ENCODE results near the gene C2. TPM values are rescaled to one million over a fixed set of nuclear protein-coding genes. Genes with fewer than 3 reads are reported as not detected.

Gene C2
- total and polyA plus RNA-seq, 12 donors = 4.6 to 107 (median 36.2) TPM

DNA sequence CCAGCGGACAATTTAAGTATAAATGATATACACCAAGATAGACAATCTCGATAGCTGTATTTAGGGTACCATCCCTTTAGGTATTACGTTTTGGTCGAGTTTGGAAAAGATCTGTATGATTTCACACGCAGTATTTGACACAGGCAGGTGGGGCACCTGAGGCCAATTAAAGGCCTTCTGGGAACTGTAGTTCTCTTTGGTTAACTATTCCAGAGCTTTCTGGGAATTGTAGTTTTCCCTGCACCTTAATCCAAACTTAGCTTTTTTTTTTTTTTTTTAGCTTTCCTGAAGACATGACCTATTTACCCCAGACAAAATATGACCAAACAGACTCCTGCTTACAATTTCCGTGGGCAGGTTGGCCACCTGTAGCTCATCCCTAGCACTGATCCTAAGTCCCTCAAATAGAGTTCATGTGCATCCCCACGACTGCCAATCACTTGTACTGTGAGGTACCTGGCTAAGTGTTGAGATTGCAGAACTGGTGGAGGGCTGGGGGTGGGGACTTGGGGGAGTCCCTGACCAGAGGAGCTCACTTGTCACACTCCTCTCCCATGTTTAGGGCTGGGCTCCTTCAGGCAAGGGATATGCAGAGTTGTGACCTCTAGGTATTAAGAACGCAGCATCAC, 29.0 kb upstream of the C2 start:
- DNase-seq = peak in 2 of 7 donors; percentile 42 to 65
- intact Hi-C loops (cut with DNase I) = no loop called here
- no peaks in the 10 kb centered on the region for H3K9me3 ChIP-seq (replicated peaks in 1 of 3)
- H3K4me1 ChIP-seq (replicated peaks in 1 of 2) = peaks cover 11 to 38% of the 10 kb centered on the region in 2 donors
- WGBS, 4 donors = 11 to 19% (median 14%) methylated on average over 8 of the region's 8 CpGs
- H3K27ac ChIP-seq = peak overlapping the region; percentile 31 to 86 (median 68)
- H3K36me3 ChIP-seq (replicated peaks in 1 of 2) = peaks cover 0 to 23% of the 10 kb centered on the region in 2 donors
- TF ChIP-seq POLR2A (IDR thresholded peaks at IDR 0.05) = peak in 1 of 2 donors; percentile 7
- TF ChIP-seq, protein P1, sequence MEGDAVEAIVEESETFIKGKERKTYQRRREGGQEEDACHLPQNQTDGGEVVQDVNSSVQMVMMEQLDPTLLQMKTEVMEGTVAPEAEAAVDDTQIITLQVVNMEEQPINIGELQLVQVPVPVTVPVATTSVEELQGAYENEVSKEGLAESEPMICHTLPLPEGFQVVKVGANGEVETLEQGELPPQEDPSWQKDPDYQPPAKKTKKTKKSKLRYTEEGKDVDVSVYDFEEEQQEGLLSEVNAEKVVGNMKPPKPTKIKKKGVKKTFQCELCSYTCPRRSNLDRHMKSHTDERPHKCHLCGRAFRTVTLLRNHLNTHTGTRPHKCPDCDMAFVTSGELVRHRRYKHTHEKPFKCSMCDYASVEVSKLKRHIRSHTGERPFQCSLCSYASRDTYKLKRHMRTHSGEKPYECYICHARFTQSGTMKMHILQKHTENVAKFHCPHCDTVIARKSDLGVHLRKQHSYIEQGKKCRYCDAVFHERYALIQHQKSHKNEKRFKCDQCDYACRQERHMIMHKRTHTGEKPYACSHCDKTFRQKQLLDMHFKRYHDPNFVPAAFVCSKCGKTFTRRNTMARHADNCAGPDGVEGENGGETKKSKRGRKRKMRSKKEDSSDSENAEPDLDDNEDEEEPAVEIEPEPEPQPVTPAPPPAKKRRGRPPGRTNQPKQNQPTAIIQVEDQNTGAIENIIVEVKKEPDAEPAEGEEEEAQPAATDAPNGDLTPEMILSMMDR (IDR thresholded peaks at IDR 0.05) = no peak
- H3K4me3 ChIP-seq = peak overlapping the region; percentile 9 to 86 (median 70)
- no peaks in the 10 kb centered on the region for H3K27me3 ChIP-seq

DNA sequence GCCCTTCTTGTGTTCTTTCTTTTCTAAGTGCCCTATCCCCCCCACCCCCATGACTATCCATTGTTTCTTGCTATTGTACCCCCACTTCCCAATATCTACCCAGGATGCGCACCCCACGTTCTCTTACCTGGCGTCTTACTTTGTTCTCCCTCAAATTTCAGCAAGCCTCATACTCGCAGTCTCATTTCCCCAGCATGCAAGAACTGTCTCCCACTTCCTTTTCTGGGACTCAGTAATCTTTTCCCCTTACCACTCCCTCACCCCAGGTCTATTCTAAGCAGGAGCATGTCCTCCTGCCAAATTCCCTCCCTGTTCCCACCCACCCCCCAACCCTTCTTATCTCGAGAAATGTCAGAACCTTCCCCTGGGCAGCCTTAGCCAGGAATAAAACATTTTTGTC, 28.3 kb upstream of the C2 start:
- intact Hi-C loops (cut with DNase I) = no loop called here
- H3K4me3 ChIP-seq = no peak overlapping the region
- no peak for DNase-seq
- H3K4me1 ChIP-seq (replicated peaks in 1 of 2) = peaks cover 11 to 44% of the 10 kb centered on the region in 2 donors
- no peak overlapping the region for H3K27ac ChIP-seq
- no peaks in the 10 kb centered on the region for H3K9me3 ChIP-seq (replicated peaks in 1 of 3)
- no peaks in the 10 kb centered on the region for H3K27me3 ChIP-seq
- TF ChIP-seq POLR2A (IDR thresholded peaks at IDR 0.05) = no peak
- TF ChIP-seq, protein P1 (IDR thresholded peaks at IDR 0.05) = no peak
- peaks cover 0 to 16% of the 10 kb centered on the region in 2 donors for H3K36me3 ChIP-seq (replicated peaks in 1 of 2)
- WGBS, 4 donors = 59 to 71% (median 66%) methylated on average over 5 of the region's 5 CpGs

DNA sequence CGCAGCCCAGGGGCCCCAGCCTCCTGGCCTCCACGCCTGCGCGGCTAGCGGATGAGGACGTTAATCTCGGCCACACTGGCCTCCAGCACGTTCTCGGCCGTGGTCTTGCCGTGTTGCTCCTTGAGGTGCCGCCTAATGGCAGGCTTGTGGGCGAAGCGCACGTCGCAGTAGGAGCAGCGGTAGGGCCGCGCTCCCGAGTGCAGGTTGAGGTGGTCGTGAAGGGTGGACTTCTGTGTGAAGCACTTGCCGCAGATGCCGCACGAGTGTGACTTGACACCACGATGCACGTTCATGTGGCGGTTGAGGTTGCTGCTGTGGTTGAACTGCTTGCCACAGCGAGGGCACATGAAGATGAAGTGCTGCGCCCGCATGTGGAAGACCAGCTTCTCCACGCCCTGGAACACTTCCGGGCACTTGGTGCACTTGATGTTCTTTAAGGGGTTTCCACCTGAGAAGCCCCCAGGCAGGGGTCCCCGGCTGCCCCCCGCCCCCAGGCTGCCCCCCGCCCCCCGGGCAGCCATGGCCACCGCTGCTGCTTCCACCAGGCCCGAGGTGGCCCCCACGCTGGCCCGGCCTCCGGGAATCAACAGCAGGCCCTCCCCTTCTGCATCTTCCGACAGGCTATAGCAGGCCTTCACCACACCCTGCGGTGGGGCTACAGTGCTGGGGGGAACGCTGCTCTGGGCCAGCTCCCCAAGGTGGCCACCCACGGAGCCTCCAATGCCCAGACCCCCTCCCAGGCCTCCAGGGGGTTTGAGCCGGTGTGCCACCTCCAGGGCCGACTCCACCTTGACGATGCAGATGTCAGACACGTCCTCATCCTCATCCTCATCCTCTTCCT, 27.4 kb upstream of the C2 start:
- H3K27me3 ChIP-seq = no peaks in the 10 kb centered on the region
- no peak for DNase-seq
- H3K4me3 ChIP-seq = no peak overlapping the region
- peak overlapping the region in 1 of 5 donors; percentile 72 for H3K27ac ChIP-seq
- H3K9me3 ChIP-seq (replicated peaks in 1 of 3) = no peaks in the 10 kb centered on the region
- 83 to 90% (median 87%) methylated on average over 18 to 49 of the region's 49 CpGs for WGBS, 4 donors
- peaks cover 11 to 48% of the 10 kb centered on the region in 2 donors for H3K4me1 ChIP-seq (replicated peaks in 1 of 2)
- peaks cover 0 to 8% of the 10 kb centered on the region in 2 donors for H3K36me3 ChIP-seq (replicated peaks in 1 of 2)
- intact Hi-C loops (cut with DNase I) = loop anchor here (5.0 kb wide), 1 partner anchor 52 kb away; no protein-coding TSS in a partner anchor
- TF ChIP-seq POLR2A (IDR thresholded peaks at IDR 0.05) = no peak
- TF ChIP-seq, protein P1 (IDR thresholded peaks at IDR 0.05) = no peak

DNA sequence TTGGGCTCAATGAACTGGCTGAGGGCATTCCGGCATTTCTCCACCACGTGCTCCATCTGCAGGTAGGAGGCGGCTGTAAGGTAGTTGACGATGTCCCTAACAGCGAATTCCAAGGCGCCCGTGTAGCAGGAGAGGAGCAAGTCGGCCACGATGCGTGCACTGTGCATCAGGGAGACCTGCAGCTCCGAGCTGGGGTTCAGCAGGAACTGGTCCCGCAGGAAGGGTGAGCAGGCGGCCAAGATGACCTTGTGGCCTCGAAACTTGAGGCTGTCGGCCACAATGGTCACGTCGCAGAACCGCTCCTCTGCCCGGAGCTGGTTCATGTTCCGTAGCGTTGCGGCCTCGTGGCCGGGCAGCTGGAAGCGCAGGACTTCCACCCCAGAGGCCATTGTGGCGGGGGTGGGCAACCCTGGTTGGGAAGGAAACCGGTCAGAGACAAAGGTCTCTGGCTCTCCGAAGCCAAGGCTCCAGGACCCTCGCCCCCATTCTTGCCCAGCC, 26.6 kb upstream of the C2 start:
- no peaks in the 10 kb centered on the region for H3K9me3 ChIP-seq (replicated peaks in 1 of 3)
- no peaks in the 10 kb centered on the region for H3K36me3 ChIP-seq (replicated peaks in 1 of 2)
- TF ChIP-seq POLR2A (IDR thresholded peaks at IDR 0.05) = no peak
- TF ChIP-seq, protein P1 (IDR thresholded peaks at IDR 0.05) = no peak
- H3K27me3 ChIP-seq = no peaks in the 10 kb centered on the region
- H3K4me1 ChIP-seq (replicated peaks in 1 of 2) = peaks cover 11 to 47% of the 10 kb centered on the region in 2 donors
- DNase-seq = peak; percentile 44 to 74 (median 58)
- H3K4me3 ChIP-seq = peak overlapping the region in 2 of 4 donors; percentile 26 to 79
- peak overlapping the region; percentile 45 to 90 (median 72) for H3K27ac ChIP-seq
- intact Hi-C loops (cut with DNase I) = loop anchor here (5.0 kb wide), 1 partner anchor 51 kb away; no protein-coding TSS in a partner anchor
- WGBS, 4 donors = 17 to 31% (median 30%) methylated on average over 8 to 29 of the region's 29 CpGs; no CpG with 5 or more reads in 1 of the 4 donors

Measured in adrenal gland (tissue), 12 donors.